Measurements from ENCODE around the gene RALGPS1.
"Not testable (repeated sequence)": the region's sequence is repeated elsewhere in the genome, so short reads cannot be mapped to it uniquely, and the experiment has no call there.

The RALGPS1 gene

GRCh38 chr9:126989847-126990842, 75.6 kb downstream of the RALGPS1 start:
- no peak for DNase-seq (ENCODE audit: low read depth)

GRCh38 chr9:126991183-126991582, 76.6 kb downstream of the RALGPS1 start:
- DNase-seq (ENCODE audit: low read depth): no peak

- no peak for DNase-seq (ENCODE audit: low read depth)
These were observed 77.8 kb downstream of the RALGPS1 start for GRCh38 chr9:126992427-126992826.

- no peak for DNase-seq (ENCODE audit: low read depth)
These were observed 84.9 kb downstream of the RALGPS1 start for GRCh38 chr9:126999315-127000068.

- DNase-seq (ENCODE audit: low read depth): peak; percentile 27
These were observed 90.6 kb downstream of the RALGPS1 start for GRCh38 chr9:127004946-127005769.

GRCh38 chr9:127005770-127006314, 91.3 kb downstream of the RALGPS1 start:
- no peak for DNase-seq (ENCODE audit: low read depth)

GRCh38 chr9:127007638-127008037, 93.1 kb downstream of the RALGPS1 start:
- no peak for DNase-seq (ENCODE audit: low read depth)

GRCh38 chr9:127008076-127008475, 93.5 kb downstream of the RALGPS1 start:
- no peak for DNase-seq (ENCODE audit: low read depth)

- no peak for DNase-seq (ENCODE audit: low read depth)
These were observed 97.2 kb downstream of the RALGPS1 start for GRCh38 chr9:127011772-127012171.

GRCh38 chr9:127012250-127012649, 97.7 kb downstream of the RALGPS1 start:
- no peak for DNase-seq (ENCODE audit: low read depth)

- DNase-seq (ENCODE audit: low read depth): no peak
These were observed 99.0 kb downstream of the RALGPS1 start for GRCh38 chr9:127013597-127013996.

- no peak for DNase-seq (ENCODE audit: low read depth)
These were observed 99.8 kb downstream of the RALGPS1 start for GRCh38 chr9:127014216-127014909.

GRCh38 chr9:127014910-127015540, 100.4 kb downstream of the RALGPS1 start:
- no peak for DNase-seq (ENCODE audit: low read depth)

- DNase-seq (ENCODE audit: low read depth): no peak
These were observed 101.4 kb downstream of the RALGPS1 start for GRCh38 chr9:127015921-127016512.

GRCh38 chr9:127017979-127018378, 103.4 kb downstream of the RALGPS1 start:
- DNase-seq (ENCODE audit: low read depth): not testable (repeated sequence)

- no peak for DNase-seq (ENCODE audit: low read depth)
These were observed 104.4 kb downstream of the RALGPS1 start for GRCh38 chr9:127018935-127019334.

- DNase-seq (ENCODE audit: low read depth): no peak
These were observed 105.6 kb downstream of the RALGPS1 start for GRCh38 chr9:127020036-127020801.

- no peak for DNase-seq (ENCODE audit: low read depth)
These were observed 106.2 kb downstream of the RALGPS1 start for GRCh38 chr9:127020802-127021078.

- DNase-seq (ENCODE audit: low read depth): no peak
These were observed 107.2 kb downstream of the RALGPS1 start for GRCh38 chr9:127021664-127022363.

Measured in stimulated activated CD8-positive, alpha-beta memory T cell treated with anti-CD3 and anti-CD28 coated beads, Interleukin-15, amount 100 ng/mL, for 1 hour (primary cell).